Mesenchymal stem cell (in vitro differentiated cells and primary cell): ENCODE results near the gene SAMD7.
A peak's percentile ranks its signal among the peaks of the same experiment; 100 is the strongest.

Experiments
- DNase-seq: peaks from one replicate; pipeline ENCODE4 v3.0.0-alpha.2; 2013
- H2AFZ ChIP-seq: one replicate; pipeline ENCODE4 v1.6.1; 2013; ENCODE audit warnings: low read depth, mild to moderate bottlenecking, control low read depth, inconsistent platforms, low read length, moderate library complexity
- H2AK5ac ChIP-seq: 2 replicates; pipeline ENCODE4 v1.6.1; 2013; ENCODE audit warnings: low read length, moderate library complexity, mild to moderate bottlenecking, inconsistent platforms; ENCODE audit not compliant: severe bottlenecking
- H2BK120ac ChIP-seq: one replicate; pipeline ENCODE4 v1.6.1; 2013; ENCODE audit warnings: low read depth, mild to moderate bottlenecking, inconsistent platforms, low read length, moderate library complexity
- H2BK12ac ChIP-seq, 2 experiments: one replicate each; pipeline ENCODE4 v1.6.1; 2013; ENCODE audit warnings: inconsistent platforms in 2 of 2, low read length in 2 of 2, mild to moderate bottlenecking in 2 of 2, moderate library complexity in 2 of 2, control low read depth in 1 of 2
- H2BK15ac ChIP-seq: one replicate; pipeline ENCODE4 v1.6.1; 2013; ENCODE audit warnings: mild to moderate bottlenecking, low read depth, inconsistent platforms; ENCODE audit not compliant: poor library complexity, severe bottlenecking
- H2BK5ac ChIP-seq: 2 replicates; pipeline ENCODE4 v1.6.1; 2013; ENCODE audit warnings: low read depth, mild to moderate bottlenecking, low read length, control low read depth, inconsistent platforms; ENCODE audit not compliant: poor library complexity, severe bottlenecking
- H3K14ac ChIP-seq, 2 experiments: one replicate each; pipeline ENCODE4 v1.6.1; 2013; ENCODE audit warnings: inconsistent platforms in 2 of 2, low read length in 2 of 2, control low read depth in 1 of 2, mild to moderate bottlenecking in 1 of 2, moderate library complexity in 1 of 2
- H3K18ac ChIP-seq, 2 experiments: one replicate each; pipeline ENCODE4 v1.6.1; 2013; ENCODE audit warnings: inconsistent platforms in 2 of 2, low read length in 2 of 2, control low read depth in 1 of 2, low read depth in 1 of 2, mild to moderate bottlenecking in 1 of 2
- H3K23ac ChIP-seq, 2 experiments: one replicate each; pipeline ENCODE4 v1.6.1; 2013; ENCODE audit warnings: inconsistent platforms in 2 of 2, low read length in 2 of 2, mild to moderate bottlenecking in 2 of 2, moderate library complexity in 2 of 2, control low read depth in 1 of 2
- H3K27ac ChIP-seq: 2 replicates; pipeline ENCODE4 v1.5.1; 2013; ENCODE audit warnings: mild to moderate bottlenecking, moderate library complexity, low read length, control low read depth, inconsistent platforms; ENCODE audit not compliant: poor library complexity, severe bottlenecking
- H3K27me3 ChIP-seq, 2 experiments: 2 replicates each; pipeline versions ENCODE4 v1.6.1 to v1.7.0; 2013; ENCODE audit warnings: low read length in 2 of 2, mild to moderate bottlenecking in 2 of 2, moderate library complexity in 2 of 2, control low read depth in 1 of 2, inconsistent platforms in 1 of 2; ENCODE audit not compliant: control insufficient read depth in 1 of 2, insufficient read depth in 1 of 2
- H3K36me3 ChIP-seq, 2 experiments: 2 replicates each; pipeline versions ENCODE4 v1.6.1 to v1.7.0; 2013; ENCODE audit warnings: low read length in 2 of 2, control low read depth in 1 of 2, inconsistent platforms in 1 of 2, low read depth in 1 of 2, mild to moderate bottlenecking in 1 of 2; ENCODE audit not compliant: insufficient read depth in 2 of 2, control insufficient read depth in 1 of 2
- H3K4ac ChIP-seq, 2 experiments: one replicate each; pipeline ENCODE4 v1.6.1; 2013; ENCODE audit warnings: inconsistent platforms in 2 of 2, low read length in 2 of 2, mild to moderate bottlenecking in 2 of 2, moderate library complexity in 2 of 2, control low read depth in 1 of 2, low read depth in 1 of 2
- H3K4me1 ChIP-seq: 2 replicates; pipeline ENCODE4 v1.6.1; 2013; ENCODE audit warnings: low read depth, low read length, control low read depth; ENCODE audit not compliant: control insufficient read depth, insufficient read depth
- H3K4me2 ChIP-seq: 2 replicates; pipeline ENCODE4 v1.6.1; 2013; ENCODE audit warnings: low read length, mild to moderate bottlenecking, inconsistent platforms; ENCODE audit not compliant: poor library complexity, severe bottlenecking
- H3K4me3 ChIP-seq, 2 experiments: 2 replicates each; pipeline versions ENCODE4 v1.5.1 to v1.7.0; 2013; ENCODE audit warnings: low read length in 2 of 2, mild to moderate bottlenecking in 2 of 2, control low read depth in 1 of 2, low read depth in 1 of 2; ENCODE audit not compliant: insufficient read depth in 1 of 2
- H3K79me1 ChIP-seq: replicated peaks from 2 replicates; pipeline ENCODE4 v1.6.1; 2013; ENCODE audit warnings: mild to moderate bottlenecking, control low read depth, low read length, inconsistent platforms; ENCODE audit not compliant: poor library complexity, severe bottlenecking
- H3K9ac ChIP-seq: 2 replicates; pipeline ENCODE4 v1.7.0; 2013; ENCODE audit warnings: mild to moderate bottlenecking, low read length, moderate library complexity
- H3K9me3 ChIP-seq: 2 replicates; pipeline ENCODE4 v1.7.0; 2013; ENCODE audit warnings: mild to moderate bottlenecking, low read length; ENCODE audit not compliant: control insufficient read depth
- H4K8ac ChIP-seq: one replicate; pipeline ENCODE4 v1.6.1; 2013; ENCODE audit warnings: inconsistent platforms, mild to moderate bottlenecking, low read length, moderate library complexity
- H4K91ac ChIP-seq: one replicate; pipeline ENCODE4 v1.6.1; 2013; ENCODE audit warnings: mild to moderate bottlenecking, low read length, inconsistent platforms
- WGBS: methylation state at CpG from one replicate; pipeline ENCODE4 v1.1.7; 2013; ENCODE audit warnings: mixed read lengths; 5-methylcytosine and 5-hydroxymethylcytosine counted together

The SAMD7 gene

GRCh38 chr3:169871129-169871886 is 40.1 kb upstream of the SAMD7 start:
- Histone ChIP-seq H3K4me2 (no peak overlapping the region), H2BK12ac (no peak overlapping the region), H3K4ac (no peak overlapping the region), H3K27me3 (no peaks in the 10 kb centered on the region), H3K9me3 (no peaks in the 10 kb centered on the region), H3K9ac (no peak overlapping the region), H3K4me1 (peaks cover 9% of the 10 kb centered on the region), H3K4me3 (no peak overlapping the region), H3K23ac (peak overlapping the region in 1 of 2 experiments; percentile 49), H3K14ac (no peak overlapping the region), H3K36me3 (no peaks in the 10 kb centered on the region), H2BK15ac (no peak overlapping the region), H2AFZ (no peak overlapping the region), H3K27ac (no peak overlapping the region), H2AK5ac (no peak overlapping the region), H4K91ac (no peak overlapping the region), H2BK120ac (no peak overlapping the region), H3K18ac (no peak overlapping the region), H4K8ac (no peak overlapping the region), H3K79me1 (no peaks in the 10 kb centered on the region), H2BK5ac (no peak overlapping the region)
- no peak for DNase-seq
- 89% methylated on average over 1 of the region's 2 CpGs for WGBS

- no peak overlapping the region for H3K9ac ChIP-seq
- H3K27ac ChIP-seq, result no peak overlapping the region
- H3K4ac ChIP-seq, result no peak overlapping the region
- no peak overlapping the region for H2BK15ac ChIP-seq
- H2BK120ac ChIP-seq, result no peak overlapping the region
- no peaks in the 10 kb centered on the region for H3K36me3 ChIP-seq
- no peak overlapping the region for H3K4me3 ChIP-seq
- no peak overlapping the region for H3K14ac ChIP-seq
- no peaks in the 10 kb centered on the region for H3K9me3 ChIP-seq
- H3K27me3 ChIP-seq, result peaks cover 0 to 4% of the 10 kb centered on the region in 2 experiments
- H4K8ac ChIP-seq, result no peak overlapping the region
- peaks cover 3% of the 10 kb centered on the region for H3K4me1 ChIP-seq
- H3K18ac ChIP-seq, result no peak overlapping the region
- no peak overlapping the region for H2AFZ ChIP-seq
- 86% methylated on average over 4 of the region's 8 CpGs for WGBS
- no peak for DNase-seq
- no peak overlapping the region for H2BK12ac ChIP-seq
- no peak overlapping the region for H3K23ac ChIP-seq
- H2BK5ac ChIP-seq, result no peak overlapping the region
- H3K4me2 ChIP-seq, result no peak overlapping the region
- no peak overlapping the region for H2AK5ac ChIP-seq
- H3K79me1 ChIP-seq, result no peaks in the 10 kb centered on the region
- no peak overlapping the region for H4K91ac ChIP-seq
These were observed 32.3 kb upstream of the SAMD7 start for GRCh38 chr3:169879013-169879557.

- Histone ChIP-seq H2AFZ (no peak overlapping the region), H3K23ac (no peak overlapping the region), H3K14ac (peak overlapping the region in 1 of 2 experiments; percentile 56), H3K18ac (no peak overlapping the region), H3K4me1 (peaks cover 3% of the 10 kb centered on the region), H2AK5ac (no peak overlapping the region), H3K27ac (no peak overlapping the region), H4K91ac (no peak overlapping the region), H2BK15ac (no peak overlapping the region), H3K4me2 (no peak overlapping the region), H2BK12ac (no peak overlapping the region), H2BK5ac (no peak overlapping the region), H3K27me3 (peaks cover 0 to 4% of the 10 kb centered on the region in 2 experiments), H2BK120ac (no peak overlapping the region), H3K4me3 (no peak overlapping the region), H4K8ac (no peak overlapping the region), H3K79me1 (no peaks in the 10 kb centered on the region), H3K9me3 (no peaks in the 10 kb centered on the region), H3K36me3 (no peaks in the 10 kb centered on the region), H3K9ac (no peak overlapping the region), H3K4ac (no peak overlapping the region)
- 68% methylated on average over 3 of the region's 3 CpGs for WGBS
- DNase-seq, result no peak
These were observed 31.4 kb upstream of the SAMD7 start for GRCh38 chr3:169879845-169880575.

- Histone ChIP-seq H3K79me1 (no peaks in the 10 kb centered on the region), H3K4ac (no peak overlapping the region), H2BK12ac (no peak overlapping the region), H3K9ac (no peak overlapping the region), H2BK15ac (no peak overlapping the region), H4K8ac (no peak overlapping the region), H3K14ac (peak overlapping the region in 1 of 2 experiments; percentile 56), H3K4me2 (no peak overlapping the region), H2AFZ (no peak overlapping the region), H2BK120ac (no peak overlapping the region), H3K4me1 (peaks cover 3% of the 10 kb centered on the region), H3K4me3 (no peak overlapping the region), H3K27me3 (peaks cover 0 to 4% of the 10 kb centered on the region in 2 experiments), H2BK5ac (no peak overlapping the region), H2AK5ac (no peak overlapping the region), H4K91ac (no peak overlapping the region), H3K36me3 (no peaks in the 10 kb centered on the region), H3K18ac (no peak overlapping the region), H3K23ac (no peak overlapping the region), H3K27ac (no peak overlapping the region), H3K9me3 (no peaks in the 10 kb centered on the region)
- 87% methylated on average over 3 of the region's 4 CpGs for WGBS
- DNase-seq, result no peak
These were observed 30.7 kb upstream of the SAMD7 start for GRCh38 chr3:169880576-169881250.
